ENCODE data around the gene PSMB10. TPM values are rescaled to one million over a fixed set of nuclear protein-coding genes. Genes with fewer than 3 reads are reported as not detected.

Gene PSMB10
- total RNA-seq, 1 experiment from 2014 or later = 79.3 TPM

DNA sequence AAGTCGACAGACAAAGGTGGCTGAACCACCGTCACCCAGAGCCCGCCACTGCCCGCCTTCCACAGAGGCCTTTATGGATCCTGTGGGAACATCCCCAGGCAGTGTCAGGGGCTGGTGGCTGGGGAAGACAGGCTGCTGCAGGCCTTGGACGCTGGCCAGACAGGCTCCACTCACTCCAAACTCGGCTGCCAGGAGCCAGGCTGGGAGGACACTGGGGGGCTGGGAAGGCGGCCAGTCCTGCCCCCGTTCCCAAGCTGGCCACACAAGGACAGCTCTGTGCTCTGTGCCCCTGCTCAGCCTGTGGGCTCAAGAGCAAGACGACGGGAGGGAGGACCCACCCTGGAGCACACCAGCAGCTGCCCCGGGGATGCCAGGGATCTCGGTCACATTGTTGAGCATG, 14.8 kb upstream of the PSMB10 start:
- intact Hi-C loops (cut with micrococcal nuclease; ENCODE audit: unreplicated experiment) = no loop called here
- TF ChIP-seq, protein P1, sequence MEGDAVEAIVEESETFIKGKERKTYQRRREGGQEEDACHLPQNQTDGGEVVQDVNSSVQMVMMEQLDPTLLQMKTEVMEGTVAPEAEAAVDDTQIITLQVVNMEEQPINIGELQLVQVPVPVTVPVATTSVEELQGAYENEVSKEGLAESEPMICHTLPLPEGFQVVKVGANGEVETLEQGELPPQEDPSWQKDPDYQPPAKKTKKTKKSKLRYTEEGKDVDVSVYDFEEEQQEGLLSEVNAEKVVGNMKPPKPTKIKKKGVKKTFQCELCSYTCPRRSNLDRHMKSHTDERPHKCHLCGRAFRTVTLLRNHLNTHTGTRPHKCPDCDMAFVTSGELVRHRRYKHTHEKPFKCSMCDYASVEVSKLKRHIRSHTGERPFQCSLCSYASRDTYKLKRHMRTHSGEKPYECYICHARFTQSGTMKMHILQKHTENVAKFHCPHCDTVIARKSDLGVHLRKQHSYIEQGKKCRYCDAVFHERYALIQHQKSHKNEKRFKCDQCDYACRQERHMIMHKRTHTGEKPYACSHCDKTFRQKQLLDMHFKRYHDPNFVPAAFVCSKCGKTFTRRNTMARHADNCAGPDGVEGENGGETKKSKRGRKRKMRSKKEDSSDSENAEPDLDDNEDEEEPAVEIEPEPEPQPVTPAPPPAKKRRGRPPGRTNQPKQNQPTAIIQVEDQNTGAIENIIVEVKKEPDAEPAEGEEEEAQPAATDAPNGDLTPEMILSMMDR (IDR thresholded peaks at IDR 0.05; ENCODE audit: unreplicated experiment) = no peak
- BruUV-seq (replicated peaks) = no TSS peak
- Mint-ChIP-seq H3K36me3 (ENCODE audit: insufficient read depth, unreplicated experiment) (peaks cover 44% of the 10 kb centered on the region), H3K9me3 (ENCODE audit: low read depth, unreplicated experiment) (no peaks in the 10 kb centered on the region), H3K27ac (ENCODE audit: unreplicated experiment) (no peak overlapping the region), H3K4me3 (ENCODE audit: low read depth, unreplicated experiment) (no peak overlapping the region), H3K4me1 (ENCODE audit: low read depth, unreplicated experiment) (peaks cover 9% of the 10 kb centered on the region), H3K27me3 (ENCODE audit: unreplicated experiment) (no peaks in the 10 kb centered on the region)
- DNase-seq = no peak
- CTCF ChIA-PET = no interaction called here

DNA sequence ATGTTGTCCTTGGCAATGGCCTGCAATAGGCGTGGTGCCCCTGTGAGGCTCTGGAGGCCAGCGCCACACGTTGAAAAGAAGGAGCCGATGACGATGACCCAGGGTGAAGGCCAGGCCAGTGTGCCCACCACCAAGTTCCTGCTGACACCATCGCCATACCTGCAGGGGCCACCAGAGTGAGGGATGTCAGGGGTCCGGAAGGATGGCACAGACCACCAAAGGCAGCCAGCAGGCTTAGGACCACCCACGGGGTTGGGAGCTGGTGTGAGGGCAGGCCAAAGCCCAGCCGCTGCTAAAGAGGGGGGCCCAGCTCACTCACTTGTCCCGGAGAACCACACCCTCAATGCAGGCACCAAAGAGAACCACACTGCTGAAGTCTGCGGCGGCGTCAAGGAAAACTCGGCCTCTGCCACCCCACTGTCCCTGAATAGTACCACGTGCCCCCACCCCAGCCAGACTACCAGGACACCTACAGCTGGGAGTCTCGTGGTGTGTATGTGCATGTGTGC, 13.7 kb upstream of the PSMB10 start:
- intact Hi-C loops (cut with micrococcal nuclease; ENCODE audit: unreplicated experiment) = no loop called here
- DNase-seq = no peak
- Mint-ChIP-seq H3K36me3 (ENCODE audit: insufficient read depth, unreplicated experiment) (peaks cover 51% of the 10 kb centered on the region), H3K4me1 (ENCODE audit: low read depth, unreplicated experiment) (peaks cover 9% of the 10 kb centered on the region), H3K27ac (ENCODE audit: unreplicated experiment) (no peak overlapping the region), H3K9me3 (ENCODE audit: low read depth, unreplicated experiment) (no peaks in the 10 kb centered on the region), H3K4me3 (ENCODE audit: low read depth, unreplicated experiment) (no peak overlapping the region), H3K27me3 (ENCODE audit: unreplicated experiment) (no peaks in the 10 kb centered on the region)
- BruUV-seq (replicated peaks) = no TSS peak
- TF ChIP-seq, protein P1 (IDR thresholded peaks at IDR 0.05; ENCODE audit: unreplicated experiment) = no peak
- CTCF ChIA-PET = interaction anchor here (0.5 to 1.1 kb wide), 2 partner anchors 9 to 118 kb away, joined by 4 to 5 read pairs; no protein-coding TSS in a partner anchor

DNA sequence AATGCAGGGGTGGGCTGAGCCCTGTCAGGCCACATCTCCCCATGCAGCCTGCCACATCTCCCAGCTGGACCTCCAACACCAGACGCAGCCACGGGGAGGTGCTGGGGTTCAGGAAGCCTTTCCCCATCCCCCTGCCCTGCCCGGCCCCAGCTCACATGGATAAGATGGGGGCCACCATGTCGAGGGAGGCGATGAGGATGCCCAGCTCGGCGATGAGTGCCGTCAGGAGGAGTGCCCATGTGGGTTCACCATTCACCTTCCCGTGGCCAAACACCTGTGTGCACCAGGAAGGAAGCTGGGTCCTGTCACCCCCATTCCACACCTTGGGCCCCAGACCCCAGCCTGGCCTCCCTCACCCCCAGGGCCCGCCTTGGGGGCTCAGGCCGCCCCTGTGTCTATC, 13.0 kb upstream of the PSMB10 start:
- no TSS peak for BruUV-seq (replicated peaks)
- intact Hi-C loops (cut with micrococcal nuclease; ENCODE audit: unreplicated experiment) = no loop called here
- H3K27me3 Mint-ChIP-seq (ENCODE audit: unreplicated experiment) = no peaks in the 10 kb centered on the region
- CTCF ChIA-PET = interaction anchor here (1.1 kb wide), 1 partner anchor 8 kb away, joined by 4 read pairs; no protein-coding TSS in a partner anchor
- peak overlapping the region; percentile 56 for H3K27ac Mint-ChIP-seq (ENCODE audit: unreplicated experiment)
- H3K4me1 Mint-ChIP-seq (ENCODE audit: low read depth, unreplicated experiment) = peaks cover 9% of the 10 kb centered on the region
- TF ChIP-seq, protein P1 (IDR thresholded peaks at IDR 0.05; ENCODE audit: unreplicated experiment) = no peak
- DNase-seq = no peak
- H3K36me3 Mint-ChIP-seq (ENCODE audit: insufficient read depth, unreplicated experiment) = peaks cover 59% of the 10 kb centered on the region
- H3K9me3 Mint-ChIP-seq (ENCODE audit: low read depth, unreplicated experiment) = no peaks in the 10 kb centered on the region
- H3K4me3 Mint-ChIP-seq (ENCODE audit: low read depth, unreplicated experiment) = no peak overlapping the region

DNA sequence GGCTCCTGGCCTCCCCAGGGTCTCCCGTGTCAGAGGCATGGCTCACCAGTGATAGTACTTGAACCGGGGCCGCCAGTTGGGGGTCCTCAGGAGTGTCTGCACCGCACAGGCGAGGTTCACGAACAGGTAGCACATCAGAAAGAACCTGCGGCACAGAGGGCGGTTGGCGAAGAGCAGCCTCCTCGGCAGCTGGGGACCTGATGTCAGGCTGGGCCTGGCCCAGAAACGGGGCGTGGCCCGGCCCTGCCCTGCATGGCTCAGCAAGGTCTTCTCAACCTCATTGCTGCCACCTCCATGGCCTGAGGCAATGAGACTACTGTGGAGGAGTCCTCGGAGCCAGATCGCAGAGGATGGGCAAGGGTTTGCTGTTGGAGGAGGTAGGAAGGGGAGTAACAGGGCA, 11.4 kb upstream of the PSMB10 start:
- H3K36me3 Mint-ChIP-seq (ENCODE audit: insufficient read depth, unreplicated experiment) = peaks cover 63% of the 10 kb centered on the region
- CTCF ChIA-PET = no interaction called here
- intact Hi-C loops (cut with micrococcal nuclease; ENCODE audit: unreplicated experiment) = no loop called here
- DNase-seq = no peak
- H3K4me1 Mint-ChIP-seq (ENCODE audit: low read depth, unreplicated experiment) = peaks cover 9% of the 10 kb centered on the region
- H3K9me3 Mint-ChIP-seq (ENCODE audit: low read depth, unreplicated experiment) = no peaks in the 10 kb centered on the region
- H3K27ac Mint-ChIP-seq (ENCODE audit: unreplicated experiment) = peak overlapping the region; percentile 56
- H3K4me3 Mint-ChIP-seq (ENCODE audit: low read depth, unreplicated experiment) = peak overlapping the region; percentile 33
- H3K27me3 Mint-ChIP-seq (ENCODE audit: unreplicated experiment) = no peaks in the 10 kb centered on the region
- TF ChIP-seq, protein P1 (IDR thresholded peaks at IDR 0.05; ENCODE audit: unreplicated experiment) = no peak
- no TSS peak for BruUV-seq (replicated peaks)

Measured in Calu3 (cell line).